ENCODE results near the gene CCDC124. TPM values are rescaled to one million over a fixed set of nuclear protein-coding genes. Genes with fewer than 3 reads are reported as not detected.

Gene CCDC124
- polyA plus RNA-seq, 1 donor (not counting 4 experiments of a cell fraction or from before 2014, with no cell fraction given), result 58.7 TPM

- no peak for TF ChIP-seq CTCF (optimal IDR thresholded peaks at IDR 0.05 in 1 of 3, IDR thresholded peaks at IDR 0.05 in 1 of 3, conservative IDR thresholded peaks at IDR 0.05 in 1 of 3; ENCODE audit: extremely low read depth in 1 of 3, insufficient read depth in 2 of 3, low read length in 3 of 3)
- TF ChIP-seq EZH2 (IDR thresholded peaks at IDR 0.05; ENCODE audit: low read length), result no peak
- no peak overlapping the region for H3K4me3 ChIP-seq (ENCODE audit: control insufficient read depth in 2 of 3, extremely low read depth in 1 of 3, insufficient read depth in 2 of 3, low read depth in 1 of 3, low read length in 3 of 3)
- dilution Hi-C loops (cut with MboI; ENCODE audit: extremely low pct_ligation_motif_present, low sequenced_read_pairs), result no loop called here
- peaks cover 6% of the 10 kb centered on the region for H3K4me1 ChIP-seq (ENCODE audit: control insufficient read depth, extremely low read depth, insufficient read depth, low read length)
- H2AFZ ChIP-seq (ENCODE audit: control insufficient read depth, low read length), result no peak overlapping the region
- H3K4me2 ChIP-seq (ENCODE audit: control insufficient read depth, extremely low read depth, insufficient read depth, low read depth, low read length), result no peak overlapping the region
- H3K27ac ChIP-seq (ENCODE audit: control insufficient read depth, insufficient read depth, low read length), result no peak overlapping the region
- no peaks in the 10 kb centered on the region for H3K27me3 ChIP-seq (ENCODE audit: control insufficient read depth, extremely low read depth, insufficient read depth, low read length)
- H3K9me3 ChIP-seq (ENCODE audit: control insufficient read depth, low read depth, low read length), result no peaks in the 10 kb centered on the region
- no peaks in the 10 kb centered on the region for H3K9me1 ChIP-seq (ENCODE audit: control insufficient read depth, extremely low read depth, insufficient read depth, low read length)
- no peak for FAIRE-seq
- H4K20me1 ChIP-seq (ENCODE audit: control insufficient read depth, extremely low read depth, insufficient read depth, low read length), result no peaks in the 10 kb centered on the region
- H3K79me2 ChIP-seq (ENCODE audit: control insufficient read depth, insufficient read depth, low read length), result no peaks in the 10 kb centered on the region
- no peaks in the 10 kb centered on the region for H3K36me3 ChIP-seq (ENCODE audit: control insufficient read depth in 2 of 2, extremely low read depth in 1 of 2, insufficient read depth in 2 of 2, low read length in 2 of 2)
- no peak for DNase-seq (ENCODE audit: low read depth, low spot score)
- H3K9ac ChIP-seq (ENCODE audit: control insufficient read depth, extremely low read depth, insufficient read depth, low read length), result no peak overlapping the region
These were observed 12.3 kb upstream of the CCDC124 start for GRCh38 chr19:17920527-17920926.

GRCh38 chr19:17922138-17922537 lies 10.7 kb upstream of the CCDC124 start:
- Histone ChIP-seq H3K27ac (ENCODE audit: control insufficient read depth, insufficient read depth, low read length) (no peak overlapping the region), H3K9me3 (ENCODE audit: control insufficient read depth, low read depth, low read length) (no peaks in the 10 kb centered on the region), H3K4me1 (ENCODE audit: control insufficient read depth, extremely low read depth, insufficient read depth, low read length) (peaks cover 3% of the 10 kb centered on the region), H3K9me1 (ENCODE audit: control insufficient read depth, extremely low read depth, insufficient read depth, low read length) (no peaks in the 10 kb centered on the region), H3K4me2 (ENCODE audit: control insufficient read depth, extremely low read depth, insufficient read depth, low read depth, low read length) (no peak overlapping the region), H3K4me3 (ENCODE audit: control insufficient read depth in 2 of 3, extremely low read depth in 1 of 3, insufficient read depth in 2 of 3, low read depth in 1 of 3, low read length in 3 of 3) (no peak overlapping the region), H2AFZ (ENCODE audit: control insufficient read depth, low read length) (no peak overlapping the region), H4K20me1 (ENCODE audit: control insufficient read depth, extremely low read depth, insufficient read depth, low read length) (no peaks in the 10 kb centered on the region), H3K27me3 (ENCODE audit: control insufficient read depth, extremely low read depth, insufficient read depth, low read length) (no peaks in the 10 kb centered on the region), H3K36me3 (ENCODE audit: control insufficient read depth in 2 of 2, extremely low read depth in 1 of 2, insufficient read depth in 2 of 2, low read length in 2 of 2) (no peaks in the 10 kb centered on the region), H3K9ac (ENCODE audit: control insufficient read depth, extremely low read depth, insufficient read depth, low read length) (no peak overlapping the region), H3K79me2 (ENCODE audit: control insufficient read depth, insufficient read depth, low read length) (no peaks in the 10 kb centered on the region)
- DNase-seq (ENCODE audit: low read depth, low spot score), result no peak
- TF ChIP-seq EZH2 (IDR thresholded peaks at IDR 0.05; ENCODE audit: low read length) (no peak), CTCF (optimal IDR thresholded peaks at IDR 0.05 in 1 of 3, IDR thresholded peaks at IDR 0.05 in 1 of 3, conservative IDR thresholded peaks at IDR 0.05 in 1 of 3; ENCODE audit: extremely low read depth in 1 of 3, insufficient read depth in 2 of 3, low read length in 3 of 3) (no peak)
- dilution Hi-C loops (cut with MboI; ENCODE audit: extremely low pct_ligation_motif_present, low sequenced_read_pairs), result no loop called here
- no peak for FAIRE-seq
